ENCODE measurements around the gene SPTBN1.

The SPTBN1 gene

DNA sequence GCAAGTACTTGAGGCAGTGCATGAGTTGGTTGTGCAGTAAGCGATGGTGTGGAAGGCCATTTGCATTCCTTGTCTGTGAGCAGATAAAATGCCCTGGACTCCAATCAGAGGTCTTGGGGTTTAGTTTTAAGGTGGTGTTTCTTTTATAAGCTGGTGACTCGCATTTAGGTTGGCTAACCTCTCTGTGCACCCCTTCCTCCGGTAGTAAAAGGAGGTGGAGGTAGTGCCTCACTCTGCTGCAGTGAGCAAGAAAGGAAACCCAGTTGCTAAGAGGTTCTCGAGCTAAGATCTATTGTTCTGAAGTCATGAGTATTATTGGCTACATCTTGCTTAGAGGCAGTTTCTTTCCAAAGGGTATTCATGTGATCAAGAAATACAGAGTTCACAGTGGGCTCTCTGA, 193.1 kb downstream of the SPTBN1 start:
- H3K4me3 ChIP-seq (ENCODE audit: low read length): no peak overlapping the region
- no peak for DNase-seq (ENCODE audit: low read depth, low spot score)

DNA sequence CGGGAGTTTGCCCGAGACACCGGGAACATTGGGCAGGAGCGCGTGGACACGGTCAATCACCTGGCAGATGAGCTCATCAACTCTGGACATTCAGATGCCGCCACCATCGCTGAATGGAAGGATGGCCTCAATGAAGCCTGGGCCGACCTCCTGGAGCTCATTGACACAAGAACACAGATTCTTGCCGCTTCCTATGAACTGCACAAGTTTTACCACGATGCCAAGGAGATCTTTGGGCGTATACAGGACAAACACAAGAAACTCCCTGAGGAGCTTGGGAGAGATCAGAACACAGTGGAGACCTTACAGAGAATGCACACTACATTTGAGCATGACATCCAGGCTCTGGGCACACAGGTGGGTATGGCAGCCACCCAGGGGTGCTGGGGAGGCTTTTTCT, 193.5 kb downstream of the SPTBN1 start:
- no peak for DNase-seq (ENCODE audit: low read depth, low spot score)

DNA sequence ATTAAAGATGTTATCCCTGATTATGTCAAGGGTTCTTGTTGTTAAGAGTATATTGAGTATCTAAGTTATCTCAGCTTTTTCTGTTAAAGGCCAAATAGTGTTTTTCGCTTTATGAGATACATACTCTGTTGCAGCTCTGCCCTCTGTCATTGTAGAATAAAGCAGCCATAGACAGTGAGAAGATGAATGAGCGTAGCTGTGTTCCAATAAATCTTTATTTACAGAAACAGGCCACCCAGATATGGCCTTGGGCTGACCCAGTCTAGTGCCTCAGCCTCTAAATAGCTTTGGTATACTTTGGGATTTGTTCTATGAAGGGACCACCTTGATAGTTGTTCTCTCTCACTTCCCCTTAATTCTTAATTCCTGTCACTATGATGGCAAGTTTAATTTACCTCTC, 194.5 kb downstream of the SPTBN1 start:
- no peak for DNase-seq (ENCODE audit: low read depth, low spot score)
- H3K4me3 ChIP-seq (ENCODE audit: low read length): no peak overlapping the region

More for the DNA sequence above, 193.5 kb downstream of the SPTBN1 start:
- H3K4me3 ChIP-seq (ENCODE audit: low read length): no peak overlapping the region

DNA sequence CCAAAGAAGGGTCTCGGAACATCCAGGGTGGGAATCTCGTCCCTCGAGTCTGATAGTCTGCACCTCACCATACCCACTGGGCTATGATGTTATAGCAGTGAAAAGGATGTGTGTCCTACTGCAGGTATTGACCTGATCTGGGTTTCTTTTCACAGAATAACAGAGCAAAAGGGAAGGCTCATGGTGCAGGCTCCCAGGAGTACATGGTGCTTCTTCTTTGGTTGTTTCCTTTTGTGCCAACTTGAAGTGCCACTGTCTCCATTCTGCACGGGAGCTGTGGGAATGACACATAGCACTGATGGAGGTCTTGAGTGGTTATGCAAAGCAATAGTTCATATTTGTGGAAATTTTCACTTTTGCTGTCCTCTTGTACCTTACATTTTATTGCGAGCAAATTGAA, 195.2 kb downstream of the SPTBN1 start:
- no peak overlapping the region for H3K4me3 ChIP-seq (ENCODE audit: low read length)
- no peak for DNase-seq (ENCODE audit: low read depth, low spot score)

DNA sequence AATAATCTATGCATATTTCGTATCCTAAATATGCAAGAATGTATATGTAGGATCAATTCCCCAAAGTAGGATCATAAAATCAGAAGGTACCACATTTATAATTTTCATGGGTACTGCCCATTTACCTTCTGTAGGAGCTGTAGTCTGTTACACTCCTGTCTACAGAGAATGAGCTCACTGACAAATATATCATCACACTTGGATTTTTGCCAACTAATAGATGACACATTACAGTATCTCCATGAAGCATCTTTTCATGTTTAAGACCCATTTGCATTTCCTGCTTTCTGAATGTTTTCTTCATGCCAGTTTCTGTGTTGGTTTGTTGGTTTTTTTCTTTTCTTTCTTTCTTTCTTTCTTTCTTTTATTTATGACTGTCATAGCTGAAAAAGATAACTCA, 196.4 kb downstream of the SPTBN1 start:
- DNase-seq (ENCODE audit: low read depth, low spot score): no peak
- no peak overlapping the region for H3K4me3 ChIP-seq (ENCODE audit: low read length)

DNA sequence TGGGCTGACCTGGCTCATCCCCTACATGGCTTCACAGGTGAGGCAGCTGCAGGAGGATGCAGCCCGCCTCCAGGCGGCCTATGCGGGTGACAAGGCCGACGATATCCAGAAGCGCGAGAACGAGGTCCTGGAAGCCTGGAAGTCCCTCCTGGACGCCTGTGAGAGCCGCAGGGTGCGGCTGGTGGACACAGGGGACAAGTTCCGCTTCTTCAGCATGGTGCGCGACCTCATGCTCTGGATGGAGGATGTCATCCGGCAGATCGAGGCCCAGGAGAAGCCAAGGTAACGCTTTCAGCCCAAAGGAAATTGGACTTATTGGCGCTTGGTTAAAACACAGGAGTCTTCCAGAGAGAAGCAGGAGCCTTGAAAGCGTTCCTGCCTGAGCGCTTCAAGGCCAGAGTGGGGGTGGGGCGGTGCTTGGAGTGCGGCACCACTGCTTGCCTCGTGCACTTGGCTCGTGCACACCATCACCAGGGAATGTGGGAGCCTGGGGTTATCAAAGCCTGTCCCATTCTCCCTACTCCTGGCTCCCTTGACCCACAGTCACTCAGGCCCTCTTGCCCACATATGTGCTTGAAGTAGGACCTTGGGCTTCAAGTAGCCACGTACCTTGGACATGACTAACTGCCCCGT, 197.6 kb downstream of the SPTBN1 start:
- no peak overlapping the region for H3K4me3 ChIP-seq (ENCODE audit: low read length)

DNA sequence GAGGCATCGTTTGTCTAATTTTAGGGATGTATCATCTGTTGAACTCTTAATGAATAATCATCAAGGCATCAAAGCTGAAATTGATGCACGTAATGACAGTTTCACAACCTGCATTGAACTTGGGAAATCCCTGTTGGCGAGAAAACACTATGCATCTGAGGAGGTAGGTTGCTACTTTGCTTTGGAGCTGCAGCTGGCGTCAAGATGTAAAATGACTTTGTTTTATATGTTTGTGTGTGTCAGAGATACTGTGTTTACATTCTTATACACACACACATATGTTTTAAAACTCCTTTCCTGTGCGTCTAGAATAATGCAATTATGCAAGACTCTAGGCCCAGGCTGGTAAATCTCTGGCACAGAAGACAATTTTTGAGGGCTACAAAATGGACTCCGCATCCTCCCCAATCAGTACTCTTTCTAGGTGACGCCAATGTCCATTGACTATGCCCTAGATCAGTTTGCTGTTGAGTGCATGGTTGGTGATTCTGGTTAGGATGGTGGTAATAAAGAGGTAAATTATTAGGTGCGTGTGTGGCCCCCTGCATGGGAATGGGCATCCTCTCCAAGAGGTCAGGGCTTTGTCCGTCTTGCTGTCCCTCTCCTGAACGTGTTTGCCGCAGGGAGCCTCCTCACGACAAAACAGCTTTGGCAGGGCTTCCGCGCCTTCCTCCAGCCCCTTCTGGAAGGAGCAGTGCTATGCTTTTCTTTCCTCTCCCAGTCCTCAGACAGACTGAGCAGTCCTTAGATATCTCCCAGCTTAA, 199.1 kb downstream of the SPTBN1 start:
- no peak overlapping the region for H3K4me3 ChIP-seq (ENCODE audit: low read length)
- no peak for DNase-seq (ENCODE audit: low read depth, low spot score)

More for the DNA sequence above, 197.6 kb downstream of the SPTBN1 start:
- DNase-seq (ENCODE audit: low read depth, low spot score): no peak

DNA sequence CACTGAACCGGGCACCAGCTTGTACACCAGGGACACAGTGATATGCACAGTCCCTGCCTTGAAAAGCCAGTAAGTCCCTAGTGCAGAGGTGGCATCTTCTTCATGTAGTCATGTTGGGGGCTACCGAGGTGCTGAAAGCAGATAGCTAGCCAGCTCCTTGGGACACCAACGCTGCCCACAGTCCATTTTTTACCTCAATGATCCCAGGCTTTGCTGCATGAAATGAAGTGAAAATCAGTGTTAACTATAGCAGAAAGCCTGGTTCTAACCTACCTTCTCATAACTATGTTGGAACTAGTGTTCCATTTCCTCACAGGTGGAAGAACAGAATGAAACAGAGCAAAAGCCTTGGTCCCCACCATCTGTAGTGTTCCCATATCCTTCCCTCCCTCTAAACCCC, 200.7 kb downstream of the SPTBN1 start:
- no peak for DNase-seq (ENCODE audit: low read depth, low spot score)
- no peak overlapping the region for H3K4me3 ChIP-seq (ENCODE audit: low read length)

DNA sequence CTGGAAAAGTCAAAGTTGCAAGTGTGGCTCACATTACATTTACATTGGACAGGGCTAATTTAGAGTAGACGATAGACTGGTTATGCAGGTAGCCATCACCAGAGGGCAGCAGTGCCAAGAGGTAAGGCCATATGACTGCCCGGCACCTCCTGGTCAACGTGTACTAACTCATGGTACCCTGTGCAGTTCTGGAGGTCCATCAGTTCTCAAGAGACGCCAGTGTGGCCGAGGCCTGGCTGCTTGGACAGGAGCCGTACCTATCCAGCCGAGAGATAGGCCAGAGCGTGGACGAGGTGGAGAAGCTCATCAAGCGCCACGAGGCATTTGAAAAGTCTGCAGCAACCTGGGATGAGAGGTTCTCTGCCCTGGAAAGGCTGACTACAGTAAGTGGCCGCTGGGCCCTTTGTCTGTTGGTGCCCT, 201.5 kb downstream of the SPTBN1 start:
- no peak for DNase-seq (ENCODE audit: low read depth, low spot score)
- no peak overlapping the region for H3K4me3 ChIP-seq (ENCODE audit: low read length)

DNA sequence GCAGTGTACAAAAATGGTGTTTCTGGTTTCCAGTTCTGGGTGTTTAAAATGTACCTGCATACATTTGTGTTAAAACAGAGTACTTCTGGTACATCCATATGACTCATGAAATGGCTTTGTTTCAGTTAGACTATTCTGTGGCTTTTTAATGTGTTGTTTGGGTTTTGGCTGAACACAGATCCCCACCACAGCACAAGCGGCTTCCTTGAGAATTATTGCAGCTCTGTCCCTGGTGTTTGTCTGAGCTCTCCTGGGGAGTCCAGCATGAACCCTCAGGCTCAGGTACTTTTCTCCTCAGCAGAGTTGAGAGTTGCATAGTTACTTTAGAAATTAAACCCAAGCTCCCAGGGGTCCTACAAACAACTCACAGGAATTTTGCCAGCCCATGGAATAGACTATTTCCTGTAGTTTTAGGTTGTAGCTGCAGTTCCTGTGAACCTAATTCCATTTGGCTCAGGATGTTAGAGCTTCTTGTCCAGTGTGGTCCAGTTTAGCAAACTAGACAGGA, 202.5 kb downstream of the SPTBN1 start:
- DNase-seq (ENCODE audit: low read depth, low spot score): no peak
- H3K4me3 ChIP-seq (ENCODE audit: low read length): no peak overlapping the region

DNA sequence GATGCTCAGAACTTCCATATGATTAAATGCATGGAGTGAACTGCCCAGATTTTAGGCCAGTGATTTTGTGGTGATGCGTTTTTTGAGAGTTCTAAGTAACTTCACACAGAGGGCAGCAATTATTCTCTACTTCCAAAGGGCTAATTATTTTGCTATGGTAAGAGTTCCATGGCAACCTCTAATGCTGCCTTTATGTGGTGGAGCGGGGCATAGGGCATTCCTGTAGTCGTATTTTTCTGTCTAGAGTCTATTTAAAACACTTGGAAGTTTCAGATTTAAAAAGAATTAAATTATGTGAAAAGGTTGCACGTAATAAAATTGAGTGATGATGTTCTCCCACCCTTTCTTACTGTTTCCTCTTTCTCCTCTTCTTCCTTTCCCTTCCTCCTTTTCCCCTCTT, 203.4 kb downstream of the SPTBN1 start:
- no peak for DNase-seq (ENCODE audit: low read depth, low spot score)
- no peak overlapping the region for H3K4me3 ChIP-seq (ENCODE audit: low read length)

DNA sequence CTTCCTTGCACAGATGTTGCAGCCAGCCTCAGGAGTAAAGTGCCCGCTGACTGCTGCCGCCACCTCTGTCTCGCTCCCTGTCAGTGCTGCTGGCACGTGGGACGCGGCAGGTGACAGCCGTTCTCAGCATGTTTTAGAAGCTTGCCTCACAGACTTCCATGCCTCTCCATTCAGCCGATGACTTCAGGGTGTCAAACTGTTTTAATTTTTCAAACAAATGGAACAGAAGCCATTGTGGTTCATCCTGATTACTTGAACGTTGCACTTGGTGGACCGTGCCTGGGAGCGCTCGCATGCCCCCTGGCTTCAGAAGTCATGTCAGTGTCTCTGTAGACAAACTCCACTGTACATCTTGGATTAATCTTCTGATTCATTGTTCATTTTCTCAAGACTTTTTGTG, 204.6 kb downstream of the SPTBN1 start:
- H3K4me3 ChIP-seq (ENCODE audit: low read length): no peak overlapping the region
- DNase-seq (ENCODE audit: low read depth, low spot score): no peak

DNA sequence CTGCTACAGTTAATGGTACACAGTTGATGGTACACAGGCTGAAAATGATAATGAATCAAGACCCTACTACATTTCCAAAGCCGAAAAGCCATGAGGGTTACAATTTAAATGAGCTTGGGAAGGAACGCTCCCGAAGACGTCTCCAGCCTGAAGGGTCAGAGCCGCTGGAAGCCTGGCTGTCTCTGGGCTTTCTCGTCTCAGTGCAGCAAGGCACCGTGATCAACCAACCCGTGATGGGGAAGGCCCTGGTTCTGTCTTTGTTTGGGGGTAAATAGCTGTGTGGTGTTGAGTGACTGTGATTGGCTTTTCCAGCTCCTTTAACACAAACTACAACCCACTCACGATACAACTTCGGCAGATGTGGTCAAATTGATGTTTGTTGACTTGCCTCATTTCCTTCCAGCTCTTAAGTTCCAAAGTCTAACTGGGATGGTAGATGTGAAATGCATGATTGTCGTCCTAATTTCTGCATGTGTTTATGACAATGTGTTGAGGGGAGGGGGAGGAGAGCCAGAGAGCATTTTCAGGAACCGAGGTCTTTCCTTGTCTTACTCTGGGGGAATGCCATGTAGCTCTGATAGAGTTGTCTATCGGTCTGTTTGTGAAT, 207.4 kb downstream of the SPTBN1 start:
- no peak for DNase-seq (ENCODE audit: low read depth, low spot score)
- H3K4me3 ChIP-seq (ENCODE audit: low read length): no peak overlapping the region

DNA sequence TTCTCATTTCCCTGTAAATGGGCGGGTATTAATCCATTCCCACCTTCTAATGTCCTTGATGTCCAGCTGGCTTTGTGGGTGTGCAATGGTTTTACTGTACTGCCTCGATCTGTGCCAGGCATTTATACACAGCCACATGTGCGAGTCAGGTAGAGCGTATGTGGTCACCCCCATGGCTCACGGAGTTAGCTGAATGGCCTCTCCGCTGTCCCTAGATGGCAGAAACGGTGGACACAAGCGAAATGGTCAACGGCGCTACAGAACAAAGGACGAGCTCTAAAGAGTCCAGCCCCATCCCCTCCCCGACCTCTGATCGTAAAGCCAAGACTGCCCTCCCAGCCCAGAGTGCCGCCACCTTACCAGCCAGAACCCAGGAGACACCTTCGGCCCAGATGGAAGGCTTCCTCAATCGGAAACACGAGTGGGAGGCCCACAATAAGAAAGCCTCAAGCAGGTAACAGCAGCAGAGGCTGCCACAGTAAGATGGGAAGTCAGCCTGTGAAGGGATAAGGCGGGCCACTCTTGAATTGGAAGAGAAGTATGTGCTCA, 208.2 kb downstream of the SPTBN1 start:
- no peak for DNase-seq (ENCODE audit: low read depth, low spot score)
- H3K4me3 ChIP-seq (ENCODE audit: low read length): no peak overlapping the region

DNA sequence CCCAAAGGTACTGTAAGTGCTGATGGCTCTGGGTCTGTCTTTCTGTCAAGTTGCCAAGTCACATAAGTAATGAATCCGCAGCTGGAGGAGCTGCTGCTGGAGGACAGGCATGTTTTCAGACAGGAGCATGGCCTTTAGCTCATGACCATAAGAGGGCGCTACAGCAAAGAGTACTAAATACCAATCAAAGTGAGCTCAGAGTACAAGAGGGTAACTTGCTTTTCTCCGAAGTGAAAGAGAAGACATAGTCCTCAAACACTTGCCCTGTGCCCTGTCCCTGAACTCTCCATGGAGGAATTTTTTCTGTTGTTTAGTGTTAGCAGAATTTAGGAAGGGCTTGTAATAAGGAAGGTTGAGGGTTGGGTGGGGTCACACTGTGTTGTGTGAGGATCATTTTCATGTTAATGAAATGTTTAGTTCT, 209.3 kb downstream of the SPTBN1 start:
- peak; percentile 58 for DNase-seq (ENCODE audit: low read depth, low spot score)
- no peak overlapping the region for H3K4me3 ChIP-seq (ENCODE audit: low read length)

DNA sequence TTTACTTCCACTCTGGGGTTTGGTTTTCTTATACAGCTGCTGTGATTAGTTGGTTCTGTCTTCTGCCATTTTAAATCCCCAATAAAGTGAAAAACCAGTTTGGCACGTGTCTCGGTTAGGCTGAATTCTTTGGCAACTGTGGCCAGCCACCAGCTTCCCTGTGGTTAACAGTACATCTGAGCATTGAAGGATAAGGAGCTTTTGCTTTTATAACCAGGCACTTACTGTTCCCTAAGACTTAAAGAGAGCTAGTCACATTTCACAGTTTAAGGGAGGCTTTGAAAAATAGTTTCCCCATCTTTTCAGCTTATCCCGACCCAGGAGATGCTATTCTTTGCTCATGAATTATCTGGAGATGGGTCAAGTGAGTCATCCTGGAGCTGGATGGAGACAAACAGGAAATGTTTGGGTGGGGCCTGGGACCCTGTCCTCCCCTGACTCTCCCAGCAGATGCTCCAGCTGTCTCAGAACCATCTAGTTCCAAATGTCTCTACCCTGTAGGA, 210.1 kb downstream of the SPTBN1 start:
- no peak overlapping the region for H3K4me3 ChIP-seq (ENCODE audit: low read length)
- no peak for DNase-seq (ENCODE audit: low read depth, low spot score)

DNA sequence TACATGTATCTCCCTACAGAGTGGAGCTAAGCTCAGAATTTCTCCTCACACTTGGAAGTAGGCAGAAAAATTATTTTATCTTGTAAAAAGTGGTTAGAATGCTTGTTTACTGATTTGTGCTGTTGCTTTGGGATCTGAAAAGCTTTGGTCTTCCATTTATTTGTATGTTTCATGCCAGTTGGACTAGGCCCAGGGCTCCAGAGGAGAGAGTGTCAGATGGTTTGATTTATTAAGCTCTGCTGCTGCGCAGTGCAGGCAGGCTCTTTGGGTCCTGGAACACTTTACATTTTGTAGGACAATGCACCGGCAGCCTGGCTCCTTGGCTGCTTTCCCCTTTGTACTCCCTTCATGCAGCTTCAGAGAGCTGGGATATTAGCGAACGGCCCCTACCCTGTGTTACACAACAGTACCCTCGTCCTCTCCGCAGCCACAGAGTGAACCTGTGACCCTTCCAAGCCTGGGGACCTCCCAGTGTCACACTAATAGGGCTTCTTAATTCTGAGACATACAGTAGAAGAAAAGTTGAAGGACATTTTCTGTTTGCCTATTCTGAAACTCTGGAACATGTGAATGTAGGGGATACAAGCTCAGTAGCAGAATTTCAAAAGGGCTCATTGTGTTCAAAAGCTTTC, 210.6 kb downstream of the SPTBN1 start:
- no peak overlapping the region for H3K4me3 ChIP-seq (ENCODE audit: low read length)
- DNase-seq (ENCODE audit: low read depth, low spot score): no peak

DNA sequence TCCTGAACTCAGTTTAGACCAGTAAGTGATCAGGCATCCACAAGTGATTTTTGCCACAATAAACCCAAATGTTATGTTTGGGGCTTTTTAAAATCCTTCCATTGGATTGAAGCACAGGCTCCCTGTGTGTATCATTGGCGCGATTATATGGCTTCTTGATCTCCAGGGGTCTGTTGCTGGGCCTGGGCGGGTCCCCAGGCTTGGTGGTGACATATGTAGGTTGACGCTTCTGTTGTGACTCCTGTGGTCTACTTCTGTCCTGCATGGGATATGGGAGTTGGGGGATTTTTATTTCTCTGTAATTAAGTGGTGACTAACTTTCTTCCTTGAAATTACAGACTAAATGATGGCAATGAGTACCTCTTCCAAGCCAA, 211.1 kb downstream of the SPTBN1 start:
- H3K4me3 ChIP-seq (ENCODE audit: low read length): no peak overlapping the region

More for the DNA sequence above, 211.1 kb downstream of the SPTBN1 start:
- DNase-seq (ENCODE audit: low read depth, low spot score): no peak

Data from Jurkat, Clone E6-1 (cell line).